HCT116 (cell line): Measurements from ENCODE around the gene CRX. TPM values are rescaled to one million over a fixed set of nuclear protein-coding genes. Genes with fewer than 3 reads are reported as not detected.
"Not testable (repeated sequence)": the region's sequence is repeated elsewhere in the genome, so short reads cannot be mapped to it uniquely, and the experiment has no call there.

Source experiments
- ATAC-seq: fragments of 200-7000 bp; cut with Tn5 transposase; 2 replicates; pipeline ENCODE4 v1.9.1; 2020; ENCODE audit warnings: mild to moderate bottlenecking, moderate library complexity
- BruUV-seq: library from RNA; stranded (reverse); fragments of 400-500 nt; replicated peaks from 2 replicates; lab custom pipeline; 2021; lab: Mats Ljungman, UMichigan
- CTCF ChIA-PET: fragments of 300-600 bp; sonication (Branson Sonifier 250); formaldehyde crosslinking; loops from one replicate; lab custom pipeline; 2021; ENCODE audit warnings: antibody characterized with exemption; lab: Charles Lee
- POLR2A ChIA-PET: fragments of 300-600, 350-600 bp; sonication (Branson Sonifier 250); formaldehyde crosslinking; loops from one replicate; lab custom pipeline; 2021; ENCODE audit warnings: antibody characterized with exemption; lab: Charles Lee
- RAD21 ChIA-PET, 2 experiments: fragments of 300-600 bp; sonication (Branson Sonifier 250); formaldehyde crosslinking; loops; one replicate each; lab custom pipeline; 2023; ENCODE audit warnings: low total read pairs in 2 of 2; ENCODE audit not compliant: uncharacterized antibody in 2 of 2, unreplicated experiment in 2 of 2, low non-redundant PET in 1 of 2; lab: Charles Lee
- DNase-seq: peaks from one replicate; pipeline ENCODE4 v3.0.0-alpha.2; 2010; ENCODE audit warnings: low read depth, low spot score
- H2AFZ ChIP-seq: fragments of 200-600 bp; shearing (Covaris generic), sonication (generic); 2 replicates; pipeline ENCODE4 v1.6.1; 2017; ENCODE audit warnings: low read depth, mixed run types, mixed read lengths, antibody characterized with exemption, low read length; ENCODE audit not compliant: poor library complexity, severe bottlenecking
- H3K27ac ChIP-seq: 2 replicates; pipeline ENCODE4 v1.5.1; 2012; ENCODE audit warnings: low read depth, low read length
- H3K27me3 ChIP-seq: fragments of 200-600 bp; sonication (generic); 2 replicates; pipeline ENCODE4 v1.6.1; 2016; ENCODE audit warnings: mixed run types, low read length, mixed read lengths; ENCODE audit not compliant: insufficient read depth
- H3K36me3 ChIP-seq, 2 experiments: fragments of 200-500 bp in 1 of 2; fragments of 200-600 bp in 1 of 2; sonication (Bioruptor generic) in 1 of 2; sonication (generic) in 1 of 2; 2 replicates each; pipeline versions ENCODE4 v1.5.1 to v1.6.1; 2014 to 2016; ENCODE audit warnings: low read length in 2 of 2, inconsistent platforms in 1 of 2, mixed read lengths in 1 of 2, mixed run types in 1 of 2; ENCODE audit not compliant: insufficient read depth in 2 of 2, control insufficient read depth in 1 of 2
- H3K4me1 ChIP-seq, 2 experiments: fragments of 200-600 bp in 1 of 2; sonication (generic) in 1 of 2; 2 replicates each; pipeline versions ENCODE4 v1.5.1 to v1.6.1; 2012 to 2017; ENCODE audit warnings: low read length in 2 of 2, inconsistent platforms in 1 of 2, mild to moderate bottlenecking in 1 of 2, mixed read lengths in 1 of 2, mixed run types in 1 of 2, moderate library complexity in 1 of 2; ENCODE audit not compliant: insufficient read depth in 2 of 2, control insufficient read depth in 1 of 2
- H3K4me2 ChIP-seq: fragments of 200-600 bp; sonication (generic); 2 replicates; pipeline ENCODE4 v1.6.1; 2017; ENCODE audit warnings: mixed run types, low read length, mixed read lengths
- H3K4me3 ChIP-seq, 2 experiments: fragments of 200-600 bp in 1 of 2; sonication (generic) in 1 of 2; replicated peaks in 1 of 2; 2 replicates each; pipeline ENCODE4 v1.5.1; 2011 to 2016; ENCODE audit warnings: low read length in 2 of 2, control low read depth in 1 of 2, low read depth in 1 of 2, mild to moderate bottlenecking in 1 of 2, mixed read lengths in 1 of 2, mixed run types in 1 of 2
- H3K79me2 ChIP-seq: fragments of 200-600 bp; sonication (generic); 2 replicates; pipeline ENCODE4 v1.6.1; 2017; ENCODE audit warnings: mild to moderate bottlenecking, mixed run types, low read length, moderate library complexity, mixed read lengths; ENCODE audit not compliant: insufficient read depth
- H3K9ac ChIP-seq: fragments of 200-600 bp; sonication (generic); 2 replicates; pipeline ENCODE4 v1.6.1; 2016; ENCODE audit warnings: low read length, mixed read lengths
- H3K9me2 ChIP-seq: fragments of 200-600 bp; sonication (generic), shearing (Covaris generic); 2 replicates; pipeline ENCODE4 v1.6.1; 2017; ENCODE audit warnings: mixed run types, mild to moderate bottlenecking, moderate library complexity; ENCODE audit not compliant: insufficient read depth
- H3K9me3 ChIP-seq, 2 experiments: fragments of 200-500 bp in 1 of 2; fragments of 200-600 bp in 1 of 2; sonication (Bioruptor generic) in 1 of 2; sonication (generic) in 1 of 2; 2 replicates each; pipeline ENCODE4 v1.6.1; 2014 to 2017; ENCODE audit warnings: low read length in 2 of 2, mixed read lengths in 2 of 2, inconsistent platforms in 1 of 2, low read depth in 1 of 2, mild to moderate bottlenecking in 1 of 2, mixed run types in 1 of 2, moderate library complexity in 1 of 2; ENCODE audit not compliant: control insufficient read depth in 1 of 2, insufficient read depth in 1 of 2
- H4K20me1 ChIP-seq: fragments of 200-600 bp; sonication (generic), shearing (Covaris generic); 2 replicates; pipeline ENCODE4 v1.6.1; 2017; ENCODE audit warnings: mixed run types, mild to moderate bottlenecking, moderate library complexity; ENCODE audit not compliant: insufficient read depth
- intact Hi-C: fragments of 100-400 bp; cut with micrococcal nuclease; formaldehyde crosslinking; loops from 2 replicates; pipeline ENCODE4 v1.10.0; 2022
- total RNA-seq: library from RNA; stranded (reverse); gene quantifications from one replicate; pipeline ENCODE4 v1.2.1, GENCODE V29; 2021; ENCODE audit not compliant: unreplicated experiment

The CRX gene
- total RNA-seq, 1 experiment from 2014 or later = not detected

- H3K36me3 ChIP-seq, H3K4me1 ChIP-seq, H3K4me3 ChIP-seq, H3K4me2 ChIP-seq, POLR2A ChIA-PET, RAD21 ChIA-PET, H4K20me1 ChIP-seq, ATAC-seq, H2AFZ ChIP-seq, BruUV-seq, H3K9me3 ChIP-seq, DNase-seq, intact Hi-C loops, CTCF ChIA-PET, H3K27me3 ChIP-seq, H3K9me2 ChIP-seq, H3K79me2 ChIP-seq, H3K9ac ChIP-seq, H3K27ac ChIP-seq: not testable (repeated sequence)
Measured at GRCh38 chr19:47803148-47803547, 18.6 kb upstream of the CRX start.

GRCh38 chr19:47803671-47804070 lies 18.1 kb upstream of the CRX start:
- H3K27me3 ChIP-seq, H3K9me2 ChIP-seq, intact Hi-C loops, H4K20me1 ChIP-seq, BruUV-seq, H3K27ac ChIP-seq, H3K9ac ChIP-seq, H3K36me3 ChIP-seq, POLR2A ChIA-PET, DNase-seq, H3K9me3 ChIP-seq, H3K4me3 ChIP-seq, CTCF ChIA-PET, H2AFZ ChIP-seq, H3K4me2 ChIP-seq, H3K4me1 ChIP-seq, H3K79me2 ChIP-seq, ATAC-seq, RAD21 ChIA-PET: not testable (repeated sequence)

DNA sequence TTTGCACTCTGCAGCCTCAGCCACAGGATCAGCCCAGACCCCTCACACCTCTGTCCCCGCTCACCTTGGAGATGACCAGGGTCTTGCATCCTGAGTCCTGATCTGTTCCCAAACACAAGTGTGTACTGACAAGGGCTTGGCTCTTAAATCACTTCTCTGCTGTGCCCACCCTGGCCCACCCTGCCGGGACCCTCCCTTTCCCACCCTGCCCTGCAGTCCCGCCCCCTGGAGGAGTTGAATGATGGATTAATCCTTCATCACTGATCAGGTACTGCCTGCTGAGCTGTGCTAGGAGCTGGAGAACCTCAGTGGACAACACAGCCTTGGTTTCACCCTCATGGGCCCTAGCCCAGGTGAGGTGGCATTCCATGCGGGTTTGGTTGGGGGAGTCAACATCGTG lies 17.3 kb upstream of the CRX start, which contains the start of gene TPRX1:
TPRX1 (minus strand) TSS at position 101 of the 400 bp plus-strand sequence; CDS start at position 89, 12 bp downstream.
- POLR2A ChIA-PET, H3K4me3 ChIP-seq, H3K9me3 ChIP-seq, H4K20me1 ChIP-seq, BruUV-seq, CTCF ChIA-PET, H3K9me2 ChIP-seq, H3K79me2 ChIP-seq, intact Hi-C loops, H3K9ac ChIP-seq, H3K4me2 ChIP-seq, H3K27me3 ChIP-seq, DNase-seq, H3K4me1 ChIP-seq, H2AFZ ChIP-seq, RAD21 ChIA-PET, H3K36me3 ChIP-seq, H3K27ac ChIP-seq, ATAC-seq: not testable (repeated sequence)
